ENCODE results near the gene SLC25A13. TPM values are rescaled to one million over a fixed set of nuclear protein-coding genes. Genes with fewer than 3 reads are reported as not detected.
"Not testable (repeated sequence)": the region's sequence is repeated elsewhere in the genome, so short reads cannot be mapped to it uniquely, and the experiment has no call there.

Gene SLC25A13
- total and polyA plus RNA-seq, 2 experiments from 2014 or later, result 4.8 to 19.1 TPM

GRCh38 chr7:96169439-96169838 lies 152.5 kb downstream of the SLC25A13 start:
- Histone ChIP-seq H3K4me1 (ENCODE audit: insufficient read depth) (no peaks in the 10 kb centered on the region), H3K9ac (no peak overlapping the region), H3K4me2 (ENCODE audit: unreplicated experiment) (no peak overlapping the region), H3K4me3 (no peak overlapping the region), H4K20me1 (ENCODE audit: insufficient read depth) (no peaks in the 10 kb centered on the region), H3K9me2 (ENCODE audit: insufficient read depth) (no peaks in the 10 kb centered on the region), H3F3A (ENCODE audit: insufficient read depth) (no peaks in the 10 kb centered on the region), H3K27me3 (replicated peaks; ENCODE audit: insufficient read depth) (no peaks in the 10 kb centered on the region), H2AFZ (no peak overlapping the region), H3K9me3 (ENCODE audit: low read depth) (no peaks in the 10 kb centered on the region), H3K79me2 (ENCODE audit: insufficient read depth) (no peaks in the 10 kb centered on the region), H3K36me3 (ENCODE audit: low read depth) (no peaks in the 10 kb centered on the region), H3K27ac (no peak overlapping the region)
- no peak for TF ChIP-seq EZH2 (IDR thresholded peaks at IDR 0.05; ENCODE audit: insufficient read depth, poor library complexity, severe bottlenecking)
- TF ChIP-seq EZH2phosphoT487 (IDR thresholded peaks at IDR 0.05; ENCODE audit: insufficient read depth, low read depth), result no peak
- in situ Hi-C loops (cut with MboI), result no loop called here
- no peak for DNase-seq
- WGBS, 2 experiments (ENCODE audit: low coverage in 1 of 2, low lambda C conversion rate in 2 of 2, missing lambda C conversion rate in 2 of 2), result 73 to 77% methylated on average over 5 of the region's 5 CpGs

- Histone ChIP-seq H3K27ac (no peak overlapping the region), H3K9ac (no peak overlapping the region), H3K27me3 (replicated peaks; ENCODE audit: insufficient read depth) (no peaks in the 10 kb centered on the region), H3K4me1 (ENCODE audit: insufficient read depth) (no peaks in the 10 kb centered on the region), H3K79me2 (ENCODE audit: insufficient read depth) (no peaks in the 10 kb centered on the region), H3K4me3 (no peak overlapping the region), H4K20me1 (ENCODE audit: insufficient read depth) (no peaks in the 10 kb centered on the region), H3K9me2 (ENCODE audit: insufficient read depth) (no peaks in the 10 kb centered on the region), H3F3A (ENCODE audit: insufficient read depth) (no peaks in the 10 kb centered on the region), H3K9me3 (ENCODE audit: low read depth) (no peaks in the 10 kb centered on the region), H3K4me2 (ENCODE audit: unreplicated experiment) (no peak overlapping the region), H3K36me3 (ENCODE audit: low read depth) (no peaks in the 10 kb centered on the region), H2AFZ (no peak overlapping the region)
- 90% methylated on average over 1 of the region's 1 CpG for whole genome bisulfite sequencing, 2 experiments (ENCODE audit: low coverage in 1 of 2, low lambda C conversion rate in 2 of 2, missing lambda C conversion rate in 2 of 2)
- in situ Hi-C loops (cut with MboI), result no loop called here
- no peak for DNase-seq
- TF ChIP-seq EZH2phosphoT487 (IDR thresholded peaks at IDR 0.05; ENCODE audit: insufficient read depth, low read depth) (no peak), EZH2 (IDR thresholded peaks at IDR 0.05; ENCODE audit: insufficient read depth, poor library complexity, severe bottlenecking) (no peak)
Observed at GRCh38 chr7:96167424-96167823, 154.5 kb downstream of the SLC25A13 start.

GRCh38 chr7:96161897-96162296 lies 160.0 kb downstream of the SLC25A13 start:
- no peaks in the 10 kb centered on the region for H4K20me1 ChIP-seq (ENCODE audit: insufficient read depth)
- TF ChIP-seq EZH2 (IDR thresholded peaks at IDR 0.05; ENCODE audit: insufficient read depth, poor library complexity, severe bottlenecking) (no peak), EZH2phosphoT487 (IDR thresholded peaks at IDR 0.05; ENCODE audit: insufficient read depth, low read depth) (no peak)
- H3F3A ChIP-seq (ENCODE audit: insufficient read depth), result no peaks in the 10 kb centered on the region
- no peak overlapping the region for H2AFZ ChIP-seq
- no peak overlapping the region for H3K27ac ChIP-seq
- H3K79me2 ChIP-seq (ENCODE audit: insufficient read depth), result no peaks in the 10 kb centered on the region
- no peak for DNase-seq
- H3K27me3 ChIP-seq (replicated peaks; ENCODE audit: insufficient read depth), result no peaks in the 10 kb centered on the region
- no peak overlapping the region for H3K4me2 ChIP-seq (ENCODE audit: unreplicated experiment)
- in situ Hi-C loops (cut with MboI), result no loop called here
- WGBS, 2 experiments (ENCODE audit: low coverage in 1 of 2, low lambda C conversion rate in 2 of 2, missing lambda C conversion rate in 2 of 2), result 95 to 96% methylated on average over 3 of the region's 3 CpGs
- H3K9ac ChIP-seq, result no peak overlapping the region
- no peaks in the 10 kb centered on the region for H3K36me3 ChIP-seq (ENCODE audit: low read depth)
- no peaks in the 10 kb centered on the region for H3K9me3 ChIP-seq (ENCODE audit: low read depth)
- no peak overlapping the region for H3K4me3 ChIP-seq
- no peaks in the 10 kb centered on the region for H3K9me2 ChIP-seq (ENCODE audit: insufficient read depth)
- no peaks in the 10 kb centered on the region for H3K4me1 ChIP-seq (ENCODE audit: insufficient read depth)

GRCh38 chr7:96157856-96158255 lies 164.0 kb downstream of the SLC25A13 start:
- in situ Hi-C loops (cut with MboI), result no loop called here
- 93 to 95% methylated on average over 1 of the region's 1 CpG for WGBS, 2 experiments (ENCODE audit: low coverage in 1 of 2, low lambda C conversion rate in 2 of 2, missing lambda C conversion rate in 2 of 2)

GRCh38 chr7:96154506-96154905 lies 167.4 kb downstream of the SLC25A13 start:
- H3K9me3 ChIP-seq (ENCODE audit: low read depth); H3K4me2 ChIP-seq (ENCODE audit: unreplicated experiment); in situ Hi-C loops (cut with MboI); H3K79me2 ChIP-seq (ENCODE audit: insufficient read depth); H3K36me3 ChIP-seq (ENCODE audit: low read depth); H3K9ac ChIP-seq; H4K20me1 ChIP-seq (ENCODE audit: insufficient read depth); H3K4me3 ChIP-seq; H2AFZ ChIP-seq; H3K9me2 ChIP-seq (ENCODE audit: insufficient read depth); H3K4me1 ChIP-seq (ENCODE audit: insufficient read depth); H3F3A ChIP-seq (ENCODE audit: insufficient read depth); H3K27ac ChIP-seq; H3K27me3 ChIP-seq (replicated peaks; ENCODE audit: insufficient read depth): not testable (repeated sequence)
- DNase-seq, result peak; percentile 84
- 59 to 69% methylated on average over 6 of the region's 6 CpGs for WGBS, 2 experiments (ENCODE audit: low coverage in 1 of 2, low lambda C conversion rate in 2 of 2, missing lambda C conversion rate in 2 of 2)

More at GRCh38 chr7:96157856-96158255, 164.0 kb downstream of the SLC25A13 start:
- Histone ChIP-seq H4K20me1 (ENCODE audit: insufficient read depth) (no peaks in the 10 kb centered on the region), H3K36me3 (ENCODE audit: low read depth) (no peaks in the 10 kb centered on the region), H3F3A (ENCODE audit: insufficient read depth) (no peaks in the 10 kb centered on the region), H3K9me2 (ENCODE audit: insufficient read depth) (no peaks in the 10 kb centered on the region), H2AFZ (no peak overlapping the region), H3K27ac (no peak overlapping the region), H3K9me3 (ENCODE audit: low read depth) (no peaks in the 10 kb centered on the region), H3K27me3 (replicated peaks; ENCODE audit: insufficient read depth) (no peaks in the 10 kb centered on the region), H3K4me1 (ENCODE audit: insufficient read depth) (no peaks in the 10 kb centered on the region; the same call in 1 of the 2 replicates), H3K79me2 (ENCODE audit: insufficient read depth) (no peaks in the 10 kb centered on the region), H3K4me3 (no peak overlapping the region), H3K4me2 (ENCODE audit: unreplicated experiment) (no peak overlapping the region), H3K9ac (no peak overlapping the region)
- DNase-seq, result no peak
- TF ChIP-seq EZH2phosphoT487 (IDR thresholded peaks at IDR 0.05; ENCODE audit: insufficient read depth, low read depth) (no peak), EZH2 (IDR thresholded peaks at IDR 0.05; ENCODE audit: insufficient read depth, poor library complexity, severe bottlenecking) (no peak)
